ENCODE data around the gene PNPLA3.

DNA sequence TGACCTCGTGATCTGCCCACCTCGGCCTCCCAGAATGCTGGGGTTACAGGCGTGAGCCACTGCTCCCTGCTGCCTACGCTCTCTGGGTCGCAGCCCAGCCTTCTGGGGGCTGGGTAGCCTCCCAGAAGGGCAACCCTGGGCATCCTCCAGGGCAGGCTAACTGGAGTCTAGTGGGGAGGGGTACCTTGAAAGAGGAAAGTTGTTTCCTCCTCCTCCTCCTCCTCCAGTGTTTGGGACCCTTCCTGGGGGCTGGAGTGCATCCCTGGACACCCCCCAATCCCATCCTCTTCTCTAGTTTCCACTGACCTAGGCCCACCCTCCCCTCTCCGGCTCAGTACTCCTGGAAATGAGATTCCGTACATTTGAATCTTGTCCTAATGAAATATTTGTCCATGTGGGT, 1.3 kb downstream of the PNPLA3 start:
- TF ChIP-seq, protein P1, sequence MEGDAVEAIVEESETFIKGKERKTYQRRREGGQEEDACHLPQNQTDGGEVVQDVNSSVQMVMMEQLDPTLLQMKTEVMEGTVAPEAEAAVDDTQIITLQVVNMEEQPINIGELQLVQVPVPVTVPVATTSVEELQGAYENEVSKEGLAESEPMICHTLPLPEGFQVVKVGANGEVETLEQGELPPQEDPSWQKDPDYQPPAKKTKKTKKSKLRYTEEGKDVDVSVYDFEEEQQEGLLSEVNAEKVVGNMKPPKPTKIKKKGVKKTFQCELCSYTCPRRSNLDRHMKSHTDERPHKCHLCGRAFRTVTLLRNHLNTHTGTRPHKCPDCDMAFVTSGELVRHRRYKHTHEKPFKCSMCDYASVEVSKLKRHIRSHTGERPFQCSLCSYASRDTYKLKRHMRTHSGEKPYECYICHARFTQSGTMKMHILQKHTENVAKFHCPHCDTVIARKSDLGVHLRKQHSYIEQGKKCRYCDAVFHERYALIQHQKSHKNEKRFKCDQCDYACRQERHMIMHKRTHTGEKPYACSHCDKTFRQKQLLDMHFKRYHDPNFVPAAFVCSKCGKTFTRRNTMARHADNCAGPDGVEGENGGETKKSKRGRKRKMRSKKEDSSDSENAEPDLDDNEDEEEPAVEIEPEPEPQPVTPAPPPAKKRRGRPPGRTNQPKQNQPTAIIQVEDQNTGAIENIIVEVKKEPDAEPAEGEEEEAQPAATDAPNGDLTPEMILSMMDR (IDR thresholded peaks at IDR 0.05), result no peak
- no peak for TF ChIP-seq POLR2A (IDR thresholded peaks at IDR 0.05)

All from testis (tissue), 2 donors.